ENCODE results near the gene GABRE.
A peak's percentile ranks its signal among the peaks of the same experiment; 100 is the strongest.
"Not testable (repeated sequence)": the region's sequence is repeated elsewhere in the genome, so short reads cannot be mapped to it uniquely, and the experiment has no call there.

The GABRE gene

GRCh38 chrX:151966236-151966635 is 8.2 kb downstream of the GABRE start:
- no peak for DNase-seq

GRCh38 chrX:151962034-151962433 is 12.4 kb downstream of the GABRE start:
- DNase-seq, result no peak

GRCh38 chrX:151958101-151958500 is 16.4 kb downstream of the GABRE start:
- DNase-seq, result no peak

GRCh38 chrX:151954730-151955129 is 19.7 kb downstream of the GABRE start:
- DNase-seq, result no peak

GRCh38 chrX:151938172-151938571 is 36.3 kb downstream of the GABRE start:
- no peak for DNase-seq

GRCh38 chrX:151935358-151935757 is 39.1 kb downstream of the GABRE start:
- DNase-seq, result no peak

- no peak for DNase-seq
Observed at GRCh38 chrX:151929126-151929525, 45.4 kb downstream of the GABRE start.

- DNase-seq, result no peak
Observed at GRCh38 chrX:151923648-151924047, 50.8 kb downstream of the GABRE start.

GRCh38 chrX:151922692-151923091 is 51.8 kb downstream of the GABRE start:
- no peak for DNase-seq

GRCh38 chrX:151921866-151922265 is 52.6 kb downstream of the GABRE start:
- DNase-seq, result no peak

GRCh38 chrX:151921292-151921691 is 53.2 kb downstream of the GABRE start:
- DNase-seq, result no peak

- no peak for DNase-seq
Observed at GRCh38 chrX:151920530-151920929, 53.9 kb downstream of the GABRE start.

- DNase-seq, result no peak
Observed at GRCh38 chrX:151920101-151920500, 54.4 kb downstream of the GABRE start.

- no peak for DNase-seq
Observed at GRCh38 chrX:151919610-151920009, 54.9 kb downstream of the GABRE start.

- not testable (repeated sequence) for DNase-seq
Observed at GRCh38 chrX:151918736-151919135, 55.7 kb downstream of the GABRE start.

- peak; percentile 49 to 52 for DNase-seq
Observed at GRCh38 chrX:151912780-151913179, 61.7 kb downstream of the GABRE start, which contains the start of gene MAGEA4. MAGEA4 (plus strand) TSS chrX:151912889; CDS start chrX:151923665, 10,776 bp downstream.

GRCh38 chrX:151912221-151912620 is 62.3 kb downstream of the GABRE start:
- peak; percentile 22 to 44 for DNase-seq

- DNase-seq, result no peak
Observed at GRCh38 chrX:151904989-151905388, 69.5 kb downstream of the GABRE start.
